ENCODE data around the gene IDS. TPM values are rescaled to one million over a fixed set of nuclear protein-coding genes. Genes with fewer than 3 reads are reported as not detected.
"Not testable (repeated sequence)": the region's sequence is repeated elsewhere in the genome, so short reads cannot be mapped to it uniquely, and the experiment has no call there.

The IDS gene
- total and polyA plus RNA-seq, 8 donors = 15.7 to 50.2 (median 25.5) TPM

GRCh38 chrX:149522916-149523315 lies 17.8 kb upstream of the IDS start:
- FAIRE-seq = no peak
- no peak for TF ChIP-seq CTCF (IDR thresholded peaks at IDR 0.05)
- DNase-seq = peak in 4 of 6 donors; percentile 36 to 62 (median 49)
- no peaks in the 10 kb centered on the region for H3K36me3 ChIP-seq
- 33 to 50% methylated on average over 2 of the region's 2 CpGs for WGBS, 2 donors
- H3K4me1 ChIP-seq = no peaks in the 10 kb centered on the region
- peak overlapping the region in 2 of 4 donors; percentile 48 for H3K27ac ChIP-seq
- no peak overlapping the region for H3K4me3 ChIP-seq
- H3K9me3 ChIP-seq = no peaks in the 10 kb centered on the region
- H3K27me3 ChIP-seq = no peaks in the 10 kb centered on the region
- peak; percentile 69 to 86 (median 82) for ATAC-seq
- intact Hi-C loops (cut with DNase I) = no loop called here

GRCh38 chrX:149521438-149521837 lies 16.3 kb upstream of the IDS start:
- no peak overlapping the region for H3K4me3 ChIP-seq
- FAIRE-seq (no peak), ATAC-seq (no peak), DNase-seq (no peak)
- no peak for TF ChIP-seq CTCF (IDR thresholded peaks at IDR 0.05)
- H3K27ac ChIP-seq = no peak overlapping the region
- no peaks in the 10 kb centered on the region for H3K4me1 ChIP-seq
- WGBS, 2 donors = 65 to 70% methylated on average over 9 of the region's 9 CpGs
- no peaks in the 10 kb centered on the region for H3K27me3 ChIP-seq
- no peaks in the 10 kb centered on the region for H3K9me3 ChIP-seq
- H3K36me3 ChIP-seq = no peaks in the 10 kb centered on the region
- intact Hi-C loops (cut with DNase I) = no loop called here

- DNase-seq; H3K4me3 ChIP-seq; ATAC-seq; FAIRE-seq; intact Hi-C loops (cut with DNase I); H3K36me3 ChIP-seq; H3K27ac ChIP-seq; H3K9me3 ChIP-seq; H3K4me1 ChIP-seq; H3K27me3 ChIP-seq: not testable (repeated sequence)
- WGBS, 2 donors = 60 to 66% methylated on average over 3 of the region's 3 CpGs
Measured at GRCh38 chrX:149520636-149521277, 15.7 kb upstream of the IDS start.

- no peak for TF ChIP-seq CTCF (IDR thresholded peaks at IDR 0.05)
- intact Hi-C loops (cut with DNase I) = no loop called here
- H3K27me3 ChIP-seq = no peaks in the 10 kb centered on the region
- no peaks in the 10 kb centered on the region for H3K36me3 ChIP-seq
- 60 to 62% methylated on average over 7 of the region's 7 CpGs for WGBS, 2 donors
- no peak for DNase-seq
- no peaks in the 10 kb centered on the region for H3K4me1 ChIP-seq
- no peaks in the 10 kb centered on the region for H3K9me3 ChIP-seq
- no peak overlapping the region for H3K4me3 ChIP-seq
- ATAC-seq = no peak
- no peak overlapping the region for H3K27ac ChIP-seq
- FAIRE-seq = no peak
Measured at GRCh38 chrX:149518236-149518635, 13.1 kb upstream of the IDS start.

GRCh38 chrX:149517308-149517707 lies 12.2 kb upstream of the IDS start:
- no peak for FAIRE-seq
- no peak for ATAC-seq
- TF ChIP-seq CTCF (IDR thresholded peaks at IDR 0.05) = no peak
- no peak overlapping the region for H3K4me3 ChIP-seq
- no peaks in the 10 kb centered on the region for H3K36me3 ChIP-seq
- DNase-seq = no peak
- no peaks in the 10 kb centered on the region for H3K9me3 ChIP-seq
- no peak overlapping the region for H3K27ac ChIP-seq
- H3K4me1 ChIP-seq = peaks cover 0 to 3% (median 0%) of the 10 kb centered on the region in 3 donors
- WGBS, 2 donors = 64 to 84% methylated on average over 1 of the region's 1 CpG
- intact Hi-C loops (cut with DNase I) = no loop called here
- no peaks in the 10 kb centered on the region for H3K27me3 ChIP-seq
